Right atrium auricular region (tissue), 2 donors: ENCODE results near the gene ZCCHC8. TPM values are rescaled to one million over a fixed set of nuclear protein-coding genes. Genes with fewer than 3 reads are reported as not detected.

Source experiments
- DNase-seq: peaks from one replicate; pipeline ENCODE4 v3.0.0-alpha.2; 2019; ENCODE audit warnings: low spot score
- H3K27ac ChIP-seq, 2 donors: fragments of 200-600 bp; sonication (generic); 1 replicate in 1 of 2; 2 replicates in 1 of 2; pipeline ENCODE4 v1.5.1; 2016 to 2019
- H3K27me3 ChIP-seq, 2 donors: fragments of 200-600 bp; sonication (generic); one replicate each; pipeline versions ENCODE4 v1.5.1 to v1.6.0; 2017 to 2019
- H3K36me3 ChIP-seq: fragments of 200-600 bp; sonication (generic); one replicate; pipeline ENCODE4 v1.5.1; 2016
- H3K4me1 ChIP-seq, 2 donors: fragments of 200-600 bp; sonication (generic); one replicate each; pipeline versions ENCODE4 v1.5.1 to v1.6.0; 2017 to 2019
- H3K4me3 ChIP-seq, 2 donors: fragments of 200-600 bp; sonication (generic); 1 replicate in 1 of 2; 2 replicates in 1 of 2; pipeline ENCODE4 v1.5.1; 2017 to 2019; ENCODE audit warnings: mild to moderate bottlenecking in 1 of 2, moderate library complexity in 1 of 2
- H3K9me3 ChIP-seq, 2 donors: fragments of 200-600 bp; sonication (generic); one replicate each; pipeline ENCODE4 v1.5.1; 2019
- total RNA-seq, 2 donors: library from RNA; depleted of rRNA; stranded (reverse); fragments of >200 nt; gene quantifications; one replicate each; pipeline ENCODE4 v1.1.0, GENCODE V29; 2016
- TF ChIP-seq, protein P1 (sequence below), 2 donors: fragments of 200-600 bp; sonication (generic); IDR thresholded peaks; one replicate each; pipeline ENCODE4 v1.5.1; 2019; ENCODE audit warnings: antibody characterized with exemption in 2 of 2

The ZCCHC8 gene
- total RNA-seq, 2 donors from 2014 or later: 7.5 to 9.6 TPM

DNA sequence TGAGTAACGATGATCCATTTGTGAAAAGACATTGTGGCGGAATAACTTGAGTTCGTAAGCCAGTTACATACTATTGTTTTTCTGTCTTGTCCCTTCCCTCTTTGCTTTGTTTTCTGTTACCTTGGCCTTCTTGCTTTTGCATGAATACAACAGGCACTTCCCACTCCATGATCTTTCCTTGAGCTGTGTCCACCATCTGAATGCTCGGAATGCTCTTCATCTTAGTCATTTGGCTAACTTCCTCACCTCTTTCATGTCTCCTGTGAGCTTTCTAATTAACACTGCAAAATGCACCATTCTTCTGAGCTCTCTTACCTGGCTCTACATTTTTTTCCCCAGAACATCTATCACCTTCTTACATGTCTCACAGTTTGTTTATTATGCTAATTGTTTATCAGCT is 36.3 kb upstream of the ZCCHC8 start:
- Histone ChIP-seq H3K27ac (no peak overlapping the region), H3K36me3 (no peaks in the 10 kb centered on the region), H3K9me3 (no peaks in the 10 kb centered on the region), H3K4me3 (no peak overlapping the region), H3K27me3 (no peaks in the 10 kb centered on the region), H3K4me1 (no peaks in the 10 kb centered on the region)
- TF ChIP-seq, protein P1, sequence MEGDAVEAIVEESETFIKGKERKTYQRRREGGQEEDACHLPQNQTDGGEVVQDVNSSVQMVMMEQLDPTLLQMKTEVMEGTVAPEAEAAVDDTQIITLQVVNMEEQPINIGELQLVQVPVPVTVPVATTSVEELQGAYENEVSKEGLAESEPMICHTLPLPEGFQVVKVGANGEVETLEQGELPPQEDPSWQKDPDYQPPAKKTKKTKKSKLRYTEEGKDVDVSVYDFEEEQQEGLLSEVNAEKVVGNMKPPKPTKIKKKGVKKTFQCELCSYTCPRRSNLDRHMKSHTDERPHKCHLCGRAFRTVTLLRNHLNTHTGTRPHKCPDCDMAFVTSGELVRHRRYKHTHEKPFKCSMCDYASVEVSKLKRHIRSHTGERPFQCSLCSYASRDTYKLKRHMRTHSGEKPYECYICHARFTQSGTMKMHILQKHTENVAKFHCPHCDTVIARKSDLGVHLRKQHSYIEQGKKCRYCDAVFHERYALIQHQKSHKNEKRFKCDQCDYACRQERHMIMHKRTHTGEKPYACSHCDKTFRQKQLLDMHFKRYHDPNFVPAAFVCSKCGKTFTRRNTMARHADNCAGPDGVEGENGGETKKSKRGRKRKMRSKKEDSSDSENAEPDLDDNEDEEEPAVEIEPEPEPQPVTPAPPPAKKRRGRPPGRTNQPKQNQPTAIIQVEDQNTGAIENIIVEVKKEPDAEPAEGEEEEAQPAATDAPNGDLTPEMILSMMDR (IDR thresholded peaks at IDR 0.05): no peak
- no peak for DNase-seq

GRCh38 chr12:122533856-122534255 is 33.1 kb upstream of the ZCCHC8 start:
- H3K36me3 ChIP-seq: no peaks in the 10 kb centered on the region
- TF ChIP-seq, protein P1 (IDR thresholded peaks at IDR 0.05): no peak
- no peak overlapping the region for H3K27ac ChIP-seq
- H3K4me1 ChIP-seq: no peaks in the 10 kb centered on the region
- no peaks in the 10 kb centered on the region for H3K9me3 ChIP-seq
- no peak for DNase-seq
- no peaks in the 10 kb centered on the region for H3K27me3 ChIP-seq
- no peak overlapping the region for H3K4me3 ChIP-seq

- TF ChIP-seq, protein P1 (IDR thresholded peaks at IDR 0.05): no peak
- Histone ChIP-seq H3K4me1 (peaks cover 0 to 25% of the 10 kb centered on the region in 2 donors), H3K27ac (no peak overlapping the region), H3K36me3 (peaks cover 8% of the 10 kb centered on the region), H3K4me3 (no peak overlapping the region), H3K27me3 (no peaks in the 10 kb centered on the region), H3K9me3 (no peaks in the 10 kb centered on the region)
- DNase-seq: no peak
These were observed 28.3 kb upstream of the ZCCHC8 start for GRCh38 chr12:122528992-122529391.

DNA sequence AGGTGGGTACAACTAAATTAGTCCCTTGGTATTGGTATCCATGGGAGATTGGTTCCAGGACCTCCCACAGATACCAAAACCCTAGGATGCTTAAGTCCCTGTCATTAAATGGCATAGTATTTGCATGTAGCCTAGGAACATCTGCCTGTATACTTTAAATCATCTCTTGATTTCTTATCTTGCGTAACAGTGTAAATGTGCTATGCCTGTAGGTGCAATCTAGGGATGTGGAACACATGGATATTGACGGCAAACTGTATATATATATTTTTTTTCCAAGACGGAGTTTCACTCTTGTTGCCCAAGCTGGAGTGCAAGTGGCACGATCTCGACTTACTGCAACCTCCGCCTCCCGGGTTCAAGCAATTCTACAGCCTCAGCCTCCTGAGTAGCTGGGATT is 27.9 kb upstream of the ZCCHC8 start:
- Histone ChIP-seq H3K4me1 (peaks cover 0 to 29% of the 10 kb centered on the region in 2 donors), H3K4me3 (no peak overlapping the region), H3K27me3 (no peaks in the 10 kb centered on the region), H3K36me3 (peaks cover 8% of the 10 kb centered on the region), H3K9me3 (no peaks in the 10 kb centered on the region), H3K27ac (no peak overlapping the region)
- no peak for DNase-seq
- TF ChIP-seq, protein P1 (IDR thresholded peaks at IDR 0.05): no peak

- TF ChIP-seq, protein P1 (IDR thresholded peaks at IDR 0.05): no peak
- DNase-seq: no peak
These were observed 26.8 kb upstream of the ZCCHC8 start for GRCh38 chr12:122527478-122527944.

More at GRCh38 chr12:122527478-122527944, 26.8 kb upstream of the ZCCHC8 start:
- Histone ChIP-seq H3K36me3 (peaks cover 9% of the 10 kb centered on the region), H3K4me1 (peaks cover 0 to 40% of the 10 kb centered on the region in 2 donors), H3K27me3 (no peaks in the 10 kb centered on the region), H3K9me3 (no peaks in the 10 kb centered on the region), H3K4me3 (peak overlapping the region; percentile 49 to 70), H3K27ac (peak overlapping the region; percentile 5 to 98)
